22Rv1 (cell line): ENCODE measurements around the gene KLF3.

Experiments used
- H3K27ac ChIP-seq: fragments of 450-650 bp; 2 replicates; pipeline ENCODE4 v1.5.1; 2017
- ZFX ChIP-seq: fragments of 450-650 bp; IDR thresholded peaks from 2 replicates; pipeline ENCODE4 v1.6.1; 2017; ENCODE audit warnings: antibody characterized with exemption, borderline replicate concordance
- TF ChIP-seq, protein P1 (sequence below): fragments of 450-650 bp; IDR thresholded peaks from 2 replicates; pipeline ENCODE4 v1.5.1; 2017; ENCODE audit warnings: mild to moderate bottlenecking

KLF3 gene

DNA sequence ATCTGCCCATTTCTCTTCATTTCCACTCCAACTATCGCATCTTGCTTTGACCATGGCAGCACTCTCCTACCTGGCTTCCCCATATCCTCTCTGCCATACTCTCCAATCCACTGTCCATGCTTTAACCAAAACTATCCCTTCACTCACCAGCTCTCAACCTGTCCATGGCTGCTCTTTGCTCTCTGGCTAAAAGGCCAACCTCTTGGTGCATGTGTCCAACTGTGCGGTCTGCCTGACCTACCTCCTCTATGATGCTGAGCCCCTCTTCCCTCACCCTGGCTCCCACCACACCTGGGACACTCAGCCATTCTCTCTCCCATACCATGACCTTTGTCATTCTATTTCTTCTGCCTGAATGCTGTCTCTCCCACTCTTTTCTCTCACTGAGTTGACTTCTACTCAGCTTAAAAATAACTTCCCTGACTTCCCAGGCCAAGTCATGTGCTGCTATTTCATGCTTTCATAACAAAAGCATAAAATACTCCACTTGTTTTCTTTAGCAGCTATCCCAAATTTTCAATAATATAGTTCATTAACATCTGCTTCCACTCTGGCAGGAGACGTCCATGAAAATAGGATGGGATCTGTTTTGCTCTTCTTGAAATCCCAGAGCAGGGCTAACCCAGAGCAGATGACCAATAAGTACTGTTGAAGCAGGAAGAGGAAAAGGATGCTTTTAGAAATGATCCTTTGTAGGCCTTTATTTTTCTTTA, 29.8 kb upstream of the KLF3 start:
- no peak for TF ChIP-seq ZFX
- TF ChIP-seq, protein P1, sequence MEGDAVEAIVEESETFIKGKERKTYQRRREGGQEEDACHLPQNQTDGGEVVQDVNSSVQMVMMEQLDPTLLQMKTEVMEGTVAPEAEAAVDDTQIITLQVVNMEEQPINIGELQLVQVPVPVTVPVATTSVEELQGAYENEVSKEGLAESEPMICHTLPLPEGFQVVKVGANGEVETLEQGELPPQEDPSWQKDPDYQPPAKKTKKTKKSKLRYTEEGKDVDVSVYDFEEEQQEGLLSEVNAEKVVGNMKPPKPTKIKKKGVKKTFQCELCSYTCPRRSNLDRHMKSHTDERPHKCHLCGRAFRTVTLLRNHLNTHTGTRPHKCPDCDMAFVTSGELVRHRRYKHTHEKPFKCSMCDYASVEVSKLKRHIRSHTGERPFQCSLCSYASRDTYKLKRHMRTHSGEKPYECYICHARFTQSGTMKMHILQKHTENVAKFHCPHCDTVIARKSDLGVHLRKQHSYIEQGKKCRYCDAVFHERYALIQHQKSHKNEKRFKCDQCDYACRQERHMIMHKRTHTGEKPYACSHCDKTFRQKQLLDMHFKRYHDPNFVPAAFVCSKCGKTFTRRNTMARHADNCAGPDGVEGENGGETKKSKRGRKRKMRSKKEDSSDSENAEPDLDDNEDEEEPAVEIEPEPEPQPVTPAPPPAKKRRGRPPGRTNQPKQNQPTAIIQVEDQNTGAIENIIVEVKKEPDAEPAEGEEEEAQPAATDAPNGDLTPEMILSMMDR, result no peak
- no peak overlapping the region for H3K27ac ChIP-seq

DNA sequence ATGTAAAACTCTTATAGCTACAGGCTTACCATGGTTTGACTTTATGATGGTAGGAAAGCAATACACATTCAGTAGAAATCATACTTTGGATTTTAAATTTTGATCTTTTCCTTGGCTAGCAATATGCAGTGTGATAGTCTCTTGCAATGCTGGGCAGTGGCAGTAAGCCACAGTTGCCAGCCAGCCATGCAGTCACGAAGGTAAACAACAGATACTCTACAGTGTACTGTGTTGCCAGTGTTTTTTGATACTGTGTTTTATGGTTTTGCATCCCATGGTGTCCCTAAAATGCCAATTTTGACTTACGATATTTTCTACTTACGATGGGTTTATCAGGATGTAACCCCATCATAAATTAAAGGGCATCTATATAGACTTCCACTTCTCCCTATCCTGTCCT, 24.8 kb upstream of the KLF3 start:
- TF ChIP-seq ZFX, result no peak
- TF ChIP-seq, protein P1, result no peak
- H3K27ac ChIP-seq, result no peak overlapping the region

DNA sequence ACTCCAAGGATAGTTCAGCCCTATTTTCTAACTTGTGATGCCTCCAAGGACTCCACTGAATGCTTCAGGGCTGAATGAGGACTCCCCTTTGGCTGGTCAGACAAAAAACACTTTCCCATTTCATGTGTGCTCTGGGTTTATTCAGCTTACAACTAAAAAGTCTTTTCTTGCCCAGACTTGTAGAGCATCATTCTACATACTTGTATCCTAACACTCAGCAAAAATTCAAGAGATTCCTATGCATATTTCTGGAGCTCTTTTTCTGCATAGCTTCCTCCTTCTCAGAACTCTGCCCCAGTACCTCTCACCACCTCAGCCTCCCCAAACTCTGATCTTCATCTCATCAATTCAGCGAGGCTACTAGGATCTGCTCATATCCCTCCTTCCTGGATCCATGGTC, 22.2 kb upstream of the KLF3 start:
- TF ChIP-seq ZFX, result no peak
- TF ChIP-seq, protein P1, result no peak
- H3K27ac ChIP-seq, result no peak overlapping the region

DNA sequence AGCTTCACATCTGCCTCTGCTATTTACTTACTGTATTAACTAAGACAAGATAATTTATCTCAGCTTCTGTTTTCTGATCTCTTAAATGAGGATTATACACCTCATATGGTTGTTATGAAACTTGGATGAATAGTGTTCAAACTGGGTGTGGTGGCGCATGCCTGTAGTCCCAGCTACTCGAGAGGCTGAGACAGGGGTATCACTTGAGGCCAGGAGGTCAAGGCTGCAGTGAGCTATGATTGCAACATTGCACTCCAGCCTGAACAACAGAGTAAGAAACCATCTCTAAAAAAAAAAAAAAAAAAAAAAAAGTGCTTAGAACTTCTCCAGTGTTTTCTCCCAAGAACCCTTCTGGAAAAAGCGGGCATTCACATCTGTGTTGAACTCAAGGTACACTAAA, 19.8 kb upstream of the KLF3 start:
- no peak overlapping the region for H3K27ac ChIP-seq
- TF ChIP-seq, protein P1, result no peak
- no peak for TF ChIP-seq ZFX

DNA sequence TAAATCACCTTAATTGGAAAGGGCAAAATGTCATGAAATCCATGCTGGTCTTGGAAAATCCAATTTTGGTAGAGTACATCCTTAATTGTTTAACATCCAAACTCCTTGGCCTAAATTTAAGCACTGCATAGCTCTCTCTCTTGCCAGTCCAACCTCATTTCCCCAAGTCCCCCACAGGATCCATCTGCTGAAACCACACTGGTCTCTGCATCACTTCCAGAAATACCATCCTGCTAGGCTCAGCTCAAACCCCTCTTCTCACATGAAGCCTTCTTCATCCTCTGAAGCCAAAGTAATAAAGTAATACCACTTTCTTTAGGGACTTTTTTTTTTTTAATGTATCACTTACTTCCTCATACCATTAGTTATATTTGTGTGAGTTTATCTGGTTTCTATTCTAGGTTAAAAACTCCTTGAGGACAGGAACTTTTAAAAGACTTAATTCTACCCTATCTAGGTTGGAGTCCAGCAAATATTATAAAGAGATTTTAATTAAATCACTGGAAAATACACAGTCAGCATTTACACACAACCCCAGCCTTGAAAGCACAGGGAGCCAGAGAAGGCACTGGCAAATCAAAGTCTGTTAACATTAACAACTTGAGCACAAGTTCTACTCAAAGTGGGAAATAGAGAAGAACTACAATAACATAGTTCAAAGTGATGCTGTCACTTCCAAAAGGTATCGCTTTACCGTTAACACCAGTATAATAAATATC, 16.7 kb upstream of the KLF3 start:
- TF ChIP-seq, protein P1, result no peak
- TF ChIP-seq ZFX, result no peak
- no peak overlapping the region for H3K27ac ChIP-seq

DNA sequence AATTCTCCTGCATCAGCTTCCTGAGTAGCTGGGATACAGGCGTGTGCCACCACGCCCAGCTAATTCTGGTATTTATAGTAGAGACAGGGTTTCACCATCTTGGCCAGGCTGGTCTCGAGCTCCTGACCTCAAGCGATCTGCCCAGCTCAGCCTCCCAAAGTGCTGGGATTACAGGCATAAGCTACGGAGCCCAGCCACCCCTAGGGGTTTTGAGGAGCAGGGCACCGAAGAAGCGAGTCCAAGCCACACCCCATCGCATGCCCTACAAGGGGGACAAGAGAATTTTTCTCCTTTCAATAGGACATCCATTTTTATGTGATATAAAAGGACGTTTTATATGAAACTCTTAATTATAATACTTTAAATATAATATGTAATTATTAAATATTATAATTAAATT, 13.9 kb upstream of the KLF3 start:
- TF ChIP-seq, protein P1, result no peak
- no peak for TF ChIP-seq ZFX
- H3K27ac ChIP-seq, result no peak overlapping the region

DNA sequence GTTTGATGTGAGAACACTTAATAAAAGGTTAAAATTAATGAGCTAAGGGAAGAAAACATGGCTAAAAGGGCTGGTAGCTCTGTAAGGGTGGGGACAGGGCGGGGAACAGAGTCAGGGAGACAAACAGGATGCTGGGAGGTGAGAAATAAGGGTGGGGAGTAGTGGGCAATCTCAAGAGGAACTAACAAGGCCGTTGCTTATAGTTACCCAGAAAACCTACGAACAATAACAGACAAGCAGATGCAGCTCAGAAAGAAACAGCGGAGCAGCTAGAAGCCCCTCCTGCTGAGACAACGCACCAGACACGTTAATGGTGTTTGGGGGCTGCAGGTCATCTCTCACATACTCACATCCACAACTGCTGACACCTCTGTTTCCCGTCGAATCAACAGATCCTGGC, 9.7 kb upstream of the KLF3 start:
- H3K27ac ChIP-seq, result no peak overlapping the region
- no peak for TF ChIP-seq ZFX
- TF ChIP-seq, protein P1, result no peak
